Femur (tissue), 1 donor: ENCODE measurements around the gene PCBP3.

Experiments
- DNase-seq: peaks from one replicate; pipeline ENCODE4 v3.0.0-alpha.2; 2017

PCBP3 gene

DNA sequence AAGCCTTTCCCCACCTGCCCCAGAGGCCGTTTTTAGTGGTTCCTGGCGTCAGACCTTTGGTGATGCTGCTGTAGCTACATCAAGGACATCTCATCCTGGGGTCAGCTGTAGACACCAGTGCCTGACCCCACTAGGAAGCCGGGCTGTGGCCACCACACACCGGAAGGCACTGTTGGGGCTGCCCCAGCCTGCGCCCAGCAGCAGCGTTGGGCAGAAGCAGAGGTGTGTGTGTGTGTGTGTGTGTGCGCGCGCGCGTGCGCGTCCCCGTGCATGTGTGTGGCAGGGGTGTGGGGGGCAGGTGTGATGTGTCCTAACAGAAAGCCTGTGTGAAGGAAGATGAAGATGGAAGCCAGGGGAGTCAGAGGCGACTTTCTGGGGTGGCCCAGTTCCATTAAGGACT lies 276.1 kb downstream of the PCBP3 start:
- DNase-seq: no peak

DNA sequence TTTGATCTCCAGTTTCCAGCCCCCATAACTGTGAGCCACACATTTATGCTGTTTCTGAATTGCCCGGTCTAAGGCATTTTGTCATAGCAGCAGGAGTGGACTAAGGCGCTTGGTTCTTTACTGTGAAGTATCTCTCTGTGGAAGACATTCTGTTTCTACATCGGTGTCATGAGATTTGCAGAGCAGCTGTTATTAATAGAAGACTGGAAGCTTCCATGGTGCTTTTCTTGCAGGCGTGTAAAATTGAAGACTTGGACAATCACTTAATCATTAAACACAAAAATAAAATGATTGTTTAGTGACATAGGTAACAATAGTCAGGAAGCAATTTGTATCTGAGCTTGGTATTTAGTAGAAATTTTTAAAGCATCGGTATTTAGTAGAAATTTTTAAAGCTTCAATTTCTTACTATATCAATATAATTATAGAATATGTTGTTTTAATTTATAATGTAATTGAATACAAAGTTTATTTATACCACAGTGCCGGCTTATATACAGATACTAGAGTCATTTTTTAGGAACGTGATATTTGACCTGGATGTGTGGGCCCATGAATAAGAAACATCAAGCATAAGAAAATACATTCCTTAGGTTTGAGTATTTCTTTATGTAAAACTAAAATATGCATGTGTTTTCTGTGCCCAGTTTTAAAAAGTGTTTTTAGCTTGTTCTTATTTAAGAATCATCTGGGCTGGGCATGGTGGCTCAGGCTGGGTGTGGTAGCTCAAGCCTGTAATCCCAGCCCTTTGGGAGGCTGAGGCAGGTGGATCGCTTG lies 277.5 kb downstream of the PCBP3 start:
- no peak for DNase-seq

DNA sequence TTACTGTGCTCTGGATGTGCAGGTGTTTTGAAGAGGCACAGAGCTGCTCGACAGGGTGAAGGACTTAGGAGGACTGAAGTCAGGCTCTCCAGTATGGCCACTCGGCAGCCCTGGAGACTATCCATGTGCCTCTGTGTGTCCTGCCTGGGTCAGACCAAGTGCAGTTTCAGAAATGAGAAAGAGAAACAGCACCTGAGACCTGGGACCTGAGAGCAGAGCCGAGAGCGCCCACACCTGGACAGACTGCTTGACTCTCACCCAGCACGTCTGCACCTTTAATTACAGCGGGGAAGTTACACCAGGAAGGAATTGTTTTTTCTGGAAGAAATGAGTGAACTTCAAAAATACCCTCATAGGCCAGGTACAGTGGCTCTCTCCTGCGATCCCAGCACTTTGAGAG lies 278.4 kb downstream of the PCBP3 start:
- no peak for DNase-seq

DNA sequence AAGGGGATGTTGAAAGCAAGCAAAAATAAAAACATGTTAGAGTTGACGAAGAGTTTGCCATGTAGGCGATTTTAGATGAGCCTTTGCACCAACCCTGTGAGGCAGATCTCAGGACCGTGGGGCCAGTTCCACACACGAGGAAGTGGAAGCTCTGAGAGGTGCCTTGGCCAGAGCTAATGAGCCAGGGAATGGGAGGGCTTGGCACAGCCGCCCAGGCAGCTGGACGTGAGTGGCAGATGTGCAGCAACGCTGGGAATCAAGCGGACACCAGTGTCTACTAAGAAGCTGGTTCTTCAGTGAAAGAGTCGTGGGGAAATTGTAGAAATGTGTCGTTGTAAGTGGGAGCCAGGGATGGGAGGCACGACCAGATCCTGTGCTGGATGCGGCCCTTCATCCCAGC lies 279.1 kb downstream of the PCBP3 start:
- no peak for DNase-seq

DNA sequence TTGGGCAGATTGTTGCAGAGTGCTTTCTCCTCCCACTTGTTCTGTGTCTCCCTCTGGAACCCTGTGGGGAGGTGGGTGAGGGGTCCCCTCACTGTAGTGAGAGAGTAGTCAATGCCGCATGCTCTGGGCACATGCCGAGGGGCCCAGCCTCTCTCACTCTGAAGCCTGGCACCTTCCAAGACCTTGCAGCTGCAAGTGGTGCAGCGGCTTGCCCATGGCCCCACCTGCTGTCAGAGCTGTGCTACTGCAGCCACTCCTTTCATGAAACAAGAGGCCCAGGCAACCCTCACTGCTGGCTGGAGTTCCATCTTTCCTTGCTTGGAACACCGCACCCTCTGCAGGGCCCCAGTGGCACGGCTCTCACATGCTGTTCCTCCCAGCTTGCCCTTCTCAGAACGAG lies 279.6 kb downstream of the PCBP3 start:
- peak; percentile 84 for DNase-seq

DNA sequence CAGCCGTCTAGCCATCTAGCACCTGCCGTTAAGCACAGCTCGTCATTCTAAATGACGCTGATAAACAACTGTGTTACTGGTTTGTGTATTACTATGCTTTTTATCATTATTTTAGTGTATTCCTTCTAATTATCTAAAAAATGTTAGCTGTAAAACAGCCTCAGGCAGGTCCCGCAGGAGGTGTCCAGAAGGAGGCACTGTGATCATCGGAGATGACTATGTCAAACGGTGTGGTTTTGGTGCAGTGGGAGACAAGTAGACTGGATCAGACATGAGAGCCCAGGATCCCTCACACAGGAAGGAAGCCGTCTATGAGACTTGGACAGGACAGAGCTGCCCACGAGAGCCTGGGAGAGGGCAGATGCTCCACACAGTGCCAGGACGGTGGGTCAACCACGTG lies 282.8 kb downstream of the PCBP3 start:
- no peak for DNase-seq

DNA sequence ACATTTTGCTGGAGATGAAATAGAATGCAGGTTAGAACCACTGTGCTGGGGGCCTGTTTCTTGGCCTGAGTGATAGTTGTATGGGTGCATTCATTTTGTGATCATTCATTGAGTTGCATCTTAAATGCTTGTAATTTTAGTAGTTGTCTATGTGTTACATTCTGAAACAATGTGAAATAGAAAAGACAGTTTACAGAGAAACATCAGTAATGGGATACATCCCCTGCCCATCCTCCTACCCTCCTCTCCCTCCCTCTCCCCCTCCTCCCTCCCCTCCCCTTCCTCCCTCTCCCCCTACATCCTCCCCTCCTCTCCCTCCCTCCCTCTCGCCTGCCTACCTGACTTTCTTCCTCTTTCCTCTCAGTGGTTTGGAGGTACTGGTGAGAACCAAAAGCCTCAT lies 283.5 kb downstream of the PCBP3 start:
- DNase-seq: no peak

DNA sequence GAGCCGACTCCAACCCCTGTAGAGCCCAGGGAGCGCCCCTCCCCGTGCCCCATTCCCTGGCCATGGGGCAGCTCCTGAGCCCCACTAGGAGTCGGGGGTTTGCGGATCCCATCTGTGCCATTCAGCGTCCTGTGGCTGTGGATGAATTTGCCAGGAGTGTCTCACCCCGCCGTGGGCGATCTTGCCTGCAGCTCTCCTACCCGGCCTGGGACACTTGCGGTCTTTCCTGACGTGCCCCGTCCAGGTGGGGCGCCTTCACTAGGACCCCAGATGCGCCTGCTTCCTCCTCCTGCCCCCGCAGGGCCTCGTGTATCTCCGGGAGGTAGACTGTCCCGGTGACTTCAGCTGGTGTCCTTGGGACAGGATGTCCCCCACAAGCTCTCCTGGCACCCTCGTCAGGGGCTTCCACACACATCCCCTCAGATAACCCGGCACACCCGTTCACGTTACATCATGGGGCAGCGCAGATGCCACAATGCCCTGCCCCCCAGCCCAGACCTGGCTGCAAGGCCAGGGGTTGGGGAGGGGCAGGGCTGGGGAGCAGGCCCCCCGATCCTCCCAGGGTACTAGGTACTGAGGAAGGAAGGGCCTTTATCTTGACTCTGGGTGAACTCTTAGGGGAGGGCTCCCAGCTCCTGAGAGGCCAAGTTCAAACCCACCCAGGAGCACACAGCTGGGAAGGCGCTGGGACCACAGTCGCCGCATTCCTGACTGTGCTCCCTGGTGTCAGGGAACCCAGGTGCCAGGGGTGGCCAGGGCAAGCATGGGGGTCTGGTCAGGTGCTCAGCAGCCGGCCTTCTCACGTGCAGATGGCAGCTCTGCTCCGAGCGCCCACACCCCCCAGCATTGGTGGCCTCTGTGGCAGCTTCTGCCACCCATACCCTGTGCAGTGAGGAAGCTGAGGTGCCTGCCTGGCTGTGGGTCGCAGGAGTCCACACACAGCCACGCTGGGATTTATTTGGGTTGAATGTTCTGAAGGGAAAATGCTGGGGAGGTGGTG lies 284.6 kb downstream of the PCBP3 start:
- no peak for DNase-seq

DNA sequence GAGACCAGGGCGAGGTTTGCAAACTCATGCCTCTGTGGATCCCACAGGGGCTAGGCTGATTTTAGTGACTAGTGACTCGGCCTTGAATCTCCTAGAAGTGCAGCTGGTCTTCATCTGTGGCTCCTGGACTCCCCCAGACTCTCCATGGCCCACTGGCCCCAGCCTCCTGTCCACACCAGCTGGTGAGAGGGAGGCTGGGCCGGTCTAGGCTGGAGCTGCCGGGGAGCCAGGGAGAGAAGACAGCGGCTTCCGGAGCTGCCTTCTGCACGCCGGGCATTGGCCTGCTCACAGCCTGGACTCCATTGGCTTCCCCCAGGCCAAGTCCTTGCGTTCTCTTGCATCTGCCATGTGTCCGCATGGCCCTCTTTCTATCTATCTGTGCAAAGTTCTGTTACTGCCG lies 285.9 kb downstream of the PCBP3 start:
- no peak for DNase-seq

DNA sequence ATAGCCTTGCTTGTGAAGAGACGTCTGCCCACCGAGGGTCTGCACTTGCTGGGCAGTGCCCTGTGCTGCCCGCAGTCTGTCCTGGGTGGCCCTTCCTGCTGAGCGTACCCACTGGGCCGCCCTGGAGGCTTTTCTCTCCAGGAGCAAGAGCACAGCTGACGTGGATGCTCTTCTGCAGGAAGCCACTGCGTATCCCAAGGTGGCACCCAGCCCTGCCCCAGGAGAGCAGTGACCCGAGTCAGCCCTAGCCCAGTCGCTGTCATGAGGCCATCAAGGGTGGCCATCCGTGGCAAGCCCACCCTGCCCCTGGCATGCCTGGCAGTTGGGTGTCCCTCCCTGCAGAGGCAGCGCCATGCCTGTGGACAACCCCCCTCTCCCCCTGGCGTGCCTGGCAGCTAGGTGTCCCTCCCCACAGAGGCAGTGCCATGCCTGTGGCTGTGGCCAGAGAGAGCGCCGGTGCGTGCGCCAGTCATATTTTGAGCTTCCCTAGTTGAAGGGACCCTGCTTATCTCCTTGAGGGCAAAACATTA lies 286.8 kb downstream of the PCBP3 start:
- no peak for DNase-seq

DNA sequence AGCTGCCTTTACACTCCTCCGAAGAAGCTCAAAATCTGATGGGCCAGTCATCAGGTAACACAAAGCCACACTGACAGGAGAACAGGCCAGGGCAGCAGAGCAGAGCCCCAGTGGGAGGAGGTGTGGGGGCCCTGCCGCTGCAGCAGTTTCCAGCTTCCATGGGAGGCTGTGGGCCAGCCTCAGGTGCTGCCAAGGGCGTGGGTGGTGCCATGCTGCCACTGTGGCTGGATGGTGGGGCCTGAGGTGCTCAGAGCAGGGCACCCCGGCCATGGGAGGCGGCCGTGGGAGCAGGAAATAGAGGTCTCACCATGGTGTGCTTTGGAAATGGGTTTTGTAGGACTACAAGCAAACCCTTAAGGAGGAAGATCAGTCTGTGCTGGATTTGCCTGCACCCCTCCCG lies 287.3 kb downstream of the PCBP3 start:
- no peak for DNase-seq

DNA sequence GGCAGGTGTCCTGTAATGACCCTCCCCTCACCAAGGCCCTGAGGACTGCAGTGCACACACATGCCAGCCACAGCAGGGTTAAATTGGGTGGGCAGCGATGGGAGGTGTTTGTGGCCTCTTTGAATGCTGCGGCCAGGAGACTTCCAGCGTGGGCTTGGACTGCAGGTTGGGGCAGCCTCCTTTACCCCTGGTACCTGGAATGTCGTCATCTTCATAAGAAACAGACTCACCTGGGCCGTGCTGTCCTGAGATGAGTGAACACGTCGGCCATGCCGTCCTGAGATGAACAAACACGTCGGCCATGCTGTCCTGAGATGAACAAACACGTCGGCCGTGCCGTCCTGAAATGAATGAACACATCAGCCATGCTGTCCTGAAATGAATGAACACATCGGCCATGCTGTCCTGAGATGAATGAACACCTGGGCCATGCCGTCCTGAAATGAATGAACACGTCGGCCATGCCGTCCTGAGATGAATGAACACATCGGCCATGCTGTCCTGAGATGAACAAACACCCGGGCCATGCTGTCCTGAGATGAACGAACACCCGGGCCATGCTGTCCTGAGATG lies 288.0 kb downstream of the PCBP3 start:
- no peak for DNase-seq

DNA sequence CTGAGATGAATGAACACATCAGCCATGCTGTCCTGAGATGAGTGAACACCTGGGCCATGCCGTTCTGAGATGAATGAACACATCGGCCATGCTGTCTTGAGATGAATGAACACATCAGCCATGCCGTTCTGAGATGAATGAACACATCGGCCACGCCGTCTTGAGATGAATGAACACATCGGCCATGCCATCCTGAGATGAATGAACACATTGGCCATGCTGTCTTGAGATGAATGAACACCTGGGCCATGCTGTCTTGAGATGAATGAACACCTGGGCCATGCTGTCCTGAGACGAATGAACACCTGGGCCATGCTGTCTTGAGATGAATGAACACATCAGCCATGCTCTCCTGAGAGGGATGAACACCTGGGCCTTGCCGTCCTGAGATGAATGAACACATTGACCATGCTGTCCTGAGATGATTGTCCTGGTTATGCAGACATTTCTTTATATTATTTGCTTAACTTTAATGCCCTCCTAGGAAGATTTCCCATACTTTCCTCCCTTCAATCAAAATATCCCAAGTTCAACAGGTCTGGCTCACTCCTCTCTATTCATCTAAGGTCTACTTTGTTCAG lies 289.5 kb downstream of the PCBP3 start:
- no peak for DNase-seq

DNA sequence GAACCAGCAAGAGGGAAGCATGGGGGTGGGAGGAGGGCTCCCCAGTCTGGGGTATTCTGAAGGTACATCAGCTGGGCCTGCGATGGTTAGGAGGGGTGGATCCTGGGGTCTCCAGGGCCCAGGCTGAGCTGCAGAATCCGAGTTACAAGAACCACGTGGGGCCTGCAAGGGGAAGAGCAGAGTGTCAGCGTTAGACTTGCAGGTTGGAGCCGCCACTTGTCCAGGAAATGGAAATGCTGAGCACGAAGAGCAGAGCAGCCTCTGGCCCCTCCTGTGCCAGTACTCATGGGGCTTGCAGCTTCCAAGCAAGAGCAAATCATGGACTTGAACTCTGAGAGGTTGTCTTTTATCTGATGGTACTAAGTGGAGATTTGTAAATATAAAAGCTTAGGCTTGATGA lies 290.6 kb downstream of the PCBP3 start:
- DNase-seq: no peak

DNA sequence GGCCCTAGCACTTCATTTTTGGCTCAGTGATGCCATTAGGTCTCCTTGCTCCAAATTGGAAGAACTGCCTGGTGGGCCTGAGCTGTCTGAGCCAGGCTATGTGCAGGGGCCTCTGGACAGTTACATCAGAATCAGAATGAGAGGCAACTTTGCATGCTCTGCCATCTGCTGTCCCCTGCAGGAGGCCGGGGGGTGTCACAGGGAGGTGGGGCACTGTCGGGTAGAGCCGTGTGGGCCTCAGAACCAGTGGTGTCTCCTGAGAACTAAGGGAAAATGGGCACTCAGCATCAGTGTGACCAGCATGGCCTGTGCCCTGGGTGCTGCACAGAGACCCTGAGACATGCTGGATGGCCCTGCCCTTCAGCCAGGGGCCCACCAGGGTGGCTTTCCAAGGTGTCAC lies 291.0 kb downstream of the PCBP3 start:
- no peak for DNase-seq

DNA sequence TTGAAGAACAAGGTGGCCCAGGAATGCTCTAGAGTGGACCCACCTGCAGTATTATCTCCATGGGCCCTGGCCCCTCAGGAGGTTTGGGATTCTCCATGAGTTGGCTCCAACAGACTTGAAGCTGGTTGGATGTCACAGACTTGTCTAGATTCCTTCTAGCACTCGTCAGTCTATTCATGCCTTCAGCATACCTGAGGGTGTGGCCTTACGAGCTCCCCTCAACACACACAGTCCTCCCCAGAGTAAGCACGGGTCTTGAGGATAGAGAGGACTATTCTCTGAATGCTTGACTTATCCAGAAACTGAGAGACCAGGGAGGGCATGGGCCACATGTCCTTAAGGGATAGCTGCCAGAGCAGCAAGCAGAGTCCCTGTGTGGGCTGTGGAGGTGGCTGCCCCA lies 292.1 kb downstream of the PCBP3 start:
- no peak for DNase-seq

DNA sequence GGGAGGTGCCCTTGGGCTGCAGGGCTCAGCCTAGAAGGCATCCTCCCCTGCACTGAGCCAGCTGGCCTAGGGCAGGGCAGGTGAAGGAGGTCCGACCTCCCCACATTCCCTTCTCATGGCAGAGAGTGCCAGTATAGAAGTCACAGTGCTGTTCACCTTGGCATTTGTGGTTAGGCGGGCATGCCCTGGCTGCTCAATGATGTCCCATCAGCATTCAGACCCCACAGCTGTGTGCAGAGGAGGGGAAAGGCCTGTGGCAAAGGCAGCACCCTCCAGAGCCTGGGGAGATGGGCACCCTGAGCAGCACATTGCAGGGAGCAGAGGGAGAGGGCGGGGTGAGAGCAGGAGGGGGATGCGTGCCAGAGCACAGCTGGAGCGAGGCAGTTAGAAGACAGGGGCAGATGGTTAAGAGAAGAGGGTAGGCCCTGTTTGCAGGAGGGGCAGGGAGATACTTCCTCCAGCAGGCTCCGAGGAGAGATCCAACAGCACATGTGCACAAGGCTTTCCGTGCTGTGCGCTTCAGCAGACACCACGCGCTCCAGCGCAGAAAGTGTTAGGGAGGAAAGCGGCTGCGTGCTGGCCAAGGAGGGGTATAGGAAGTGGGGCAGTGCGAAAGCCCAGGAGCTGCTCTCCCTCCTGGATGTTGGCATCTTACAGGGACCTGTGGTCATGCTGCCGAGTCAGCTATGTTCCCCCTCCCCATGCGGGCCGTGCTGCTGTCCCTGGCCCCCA lies 294.4 kb downstream of the PCBP3 start:
- DNase-seq: no peak

DNA sequence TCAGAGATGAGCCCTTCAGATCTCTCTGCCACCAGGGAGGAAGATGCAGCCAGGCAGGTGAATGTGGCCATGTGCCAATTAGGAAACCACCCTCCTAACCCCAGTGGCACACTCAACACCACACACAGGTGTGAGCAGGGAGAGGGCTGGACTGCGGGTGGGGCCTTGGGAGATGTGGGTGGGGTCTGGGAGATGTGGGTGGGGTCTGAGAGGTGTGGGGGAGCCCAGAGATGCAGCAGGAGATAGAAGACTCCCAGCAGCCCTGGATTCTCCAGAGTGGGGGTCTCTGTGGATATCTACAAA lies 294.9 kb downstream of the PCBP3 start:
- no peak for DNase-seq

DNA sequence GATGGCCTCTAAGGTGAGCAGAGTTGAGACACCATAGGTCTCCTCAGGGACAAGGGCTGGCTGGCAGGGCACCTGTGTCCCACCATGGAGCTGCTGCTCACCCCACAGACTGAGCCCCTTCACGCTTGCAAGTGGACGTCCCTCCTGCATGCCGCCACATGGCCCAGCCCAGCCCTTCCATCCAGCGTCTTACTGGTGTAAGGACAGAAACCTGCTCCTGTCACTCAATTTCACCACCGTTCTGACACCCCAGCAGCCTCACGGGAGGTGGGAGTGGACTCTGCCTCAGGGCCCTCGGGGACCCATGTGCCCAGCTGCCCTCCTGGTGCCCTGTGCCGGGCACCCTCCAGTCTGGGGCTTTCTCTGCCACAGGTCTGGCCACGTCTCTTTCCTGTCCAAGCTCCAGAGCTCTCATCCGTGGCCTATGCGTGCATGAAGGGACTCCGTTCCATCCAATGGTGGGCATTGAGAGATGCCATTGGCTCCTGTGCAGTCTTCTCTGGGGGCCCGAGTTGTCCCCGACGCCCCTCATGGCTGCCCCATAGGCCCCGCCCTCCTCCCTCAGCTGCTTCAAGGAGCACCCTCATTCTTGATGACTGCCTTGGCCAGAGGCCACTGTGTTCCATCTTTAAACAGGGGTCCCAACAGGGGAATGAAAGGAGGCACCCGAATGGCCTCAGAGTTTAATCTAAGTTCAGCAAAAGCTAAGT lies 295.4 kb downstream of the PCBP3 start:
- no peak for DNase-seq

DNA sequence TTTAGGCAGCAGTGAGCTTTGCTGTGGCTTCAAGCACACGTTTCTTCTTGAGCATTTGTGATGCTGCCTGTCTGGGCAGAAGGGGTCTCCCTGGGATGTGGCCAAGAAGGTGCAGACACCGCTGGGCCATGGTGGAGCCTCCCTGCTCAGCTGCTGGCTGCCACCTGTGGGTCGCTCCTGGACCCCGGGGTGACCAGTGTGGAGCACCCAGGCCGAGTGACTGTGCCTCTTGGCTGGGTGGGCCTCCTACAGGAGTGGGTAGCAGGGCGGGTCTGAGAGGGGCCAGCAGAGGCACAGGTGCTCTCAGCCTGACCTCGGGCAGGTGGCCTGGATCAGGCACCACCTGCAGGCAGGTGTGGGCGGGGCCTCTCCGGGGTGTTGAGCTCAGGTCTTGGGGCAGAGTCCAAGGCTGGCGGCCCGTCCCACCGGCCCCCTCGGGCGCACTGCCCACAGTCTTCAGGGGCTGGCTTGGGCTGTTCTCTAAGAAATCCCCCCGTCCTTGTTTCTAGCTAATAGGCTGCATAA lies 296.1 kb downstream of the PCBP3 start:
- no peak for DNase-seq

DNA sequence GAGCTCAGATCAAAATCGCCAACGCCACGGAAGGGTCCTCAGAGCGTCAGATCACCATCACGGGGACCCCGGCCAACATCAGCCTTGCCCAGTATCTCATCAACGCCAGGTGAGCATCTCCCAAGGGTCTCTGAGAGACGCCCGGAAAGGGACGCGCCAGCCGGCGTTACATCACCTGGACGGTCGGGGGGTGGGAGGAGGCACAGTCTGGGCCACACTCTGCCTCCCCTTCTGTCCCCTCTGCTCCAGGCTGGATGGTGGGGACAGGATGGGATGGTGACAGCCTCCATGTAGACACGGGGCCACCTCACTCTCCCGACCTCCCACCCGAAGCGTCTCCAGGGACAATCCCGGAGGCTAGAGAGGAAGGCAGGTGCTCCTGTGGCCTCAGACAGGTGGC lies 296.6 kb downstream of the PCBP3 start:
- DNase-seq: no peak
